VCaP (cell line): ENCODE measurements around the gene TMEM125.

Source experiments
- H3K27ac ChIP-seq: fragments of 450-650 bp; 2 replicates; pipeline ENCODE4 v1.5.1; 2017
- TF ChIP-seq, protein P1 (sequence below): fragments of 450-650 bp; conservative IDR thresholded peaks from 2 replicates; pipeline ENCODE4 v1.5.1; 2017; ENCODE audit warnings: mild to moderate bottlenecking, moderate library complexity

The TMEM125 gene

DNA sequence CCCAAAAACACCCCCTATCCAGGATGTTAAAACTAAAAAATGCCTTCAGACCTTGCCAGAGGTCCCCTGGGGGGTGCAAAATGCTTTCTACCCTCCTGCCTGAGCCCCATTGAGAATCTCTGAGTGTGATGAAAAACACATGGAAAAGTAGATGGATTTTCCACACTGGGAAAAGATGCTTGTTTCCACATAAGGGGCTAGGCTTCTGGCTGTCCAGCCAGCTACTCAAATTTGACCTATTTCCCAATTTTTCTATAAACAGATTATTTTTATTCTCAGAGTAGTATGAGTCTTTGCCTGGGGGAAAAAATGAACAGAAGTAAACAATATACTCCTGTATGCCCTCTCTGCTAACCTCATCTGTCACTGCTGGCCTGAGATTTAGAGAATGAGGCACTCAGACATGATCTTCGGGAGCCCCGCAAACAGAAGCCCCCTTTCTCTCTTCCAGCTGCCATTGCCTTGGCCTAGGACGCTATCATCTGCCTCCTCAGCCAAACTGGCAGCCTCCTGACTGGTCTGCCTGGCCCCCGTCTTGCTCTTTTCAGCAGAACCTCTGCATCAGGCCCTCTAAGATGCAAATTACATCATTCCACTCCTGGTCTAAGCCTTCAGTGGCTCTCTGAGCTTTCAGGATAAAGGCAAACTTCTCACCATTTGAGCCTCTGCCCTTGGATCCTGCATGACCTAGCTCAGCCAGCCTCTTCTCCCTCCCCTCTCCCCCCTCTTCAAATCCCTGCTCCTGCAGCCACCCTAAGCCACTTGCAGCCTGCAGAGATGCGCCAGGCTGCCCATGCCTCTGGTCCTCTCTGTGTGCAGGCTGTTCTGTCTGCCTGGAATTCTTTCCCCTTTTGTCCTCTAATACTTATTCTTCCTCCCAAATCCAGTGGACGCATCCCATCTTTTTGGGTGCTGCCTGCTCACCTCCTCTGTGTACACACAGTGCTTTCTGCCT, 39.7 kb upstream of the TMEM125 start:
- TF ChIP-seq, protein P1, sequence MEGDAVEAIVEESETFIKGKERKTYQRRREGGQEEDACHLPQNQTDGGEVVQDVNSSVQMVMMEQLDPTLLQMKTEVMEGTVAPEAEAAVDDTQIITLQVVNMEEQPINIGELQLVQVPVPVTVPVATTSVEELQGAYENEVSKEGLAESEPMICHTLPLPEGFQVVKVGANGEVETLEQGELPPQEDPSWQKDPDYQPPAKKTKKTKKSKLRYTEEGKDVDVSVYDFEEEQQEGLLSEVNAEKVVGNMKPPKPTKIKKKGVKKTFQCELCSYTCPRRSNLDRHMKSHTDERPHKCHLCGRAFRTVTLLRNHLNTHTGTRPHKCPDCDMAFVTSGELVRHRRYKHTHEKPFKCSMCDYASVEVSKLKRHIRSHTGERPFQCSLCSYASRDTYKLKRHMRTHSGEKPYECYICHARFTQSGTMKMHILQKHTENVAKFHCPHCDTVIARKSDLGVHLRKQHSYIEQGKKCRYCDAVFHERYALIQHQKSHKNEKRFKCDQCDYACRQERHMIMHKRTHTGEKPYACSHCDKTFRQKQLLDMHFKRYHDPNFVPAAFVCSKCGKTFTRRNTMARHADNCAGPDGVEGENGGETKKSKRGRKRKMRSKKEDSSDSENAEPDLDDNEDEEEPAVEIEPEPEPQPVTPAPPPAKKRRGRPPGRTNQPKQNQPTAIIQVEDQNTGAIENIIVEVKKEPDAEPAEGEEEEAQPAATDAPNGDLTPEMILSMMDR = no peak
- H3K27ac ChIP-seq = peak overlapping the region; percentile 23

DNA sequence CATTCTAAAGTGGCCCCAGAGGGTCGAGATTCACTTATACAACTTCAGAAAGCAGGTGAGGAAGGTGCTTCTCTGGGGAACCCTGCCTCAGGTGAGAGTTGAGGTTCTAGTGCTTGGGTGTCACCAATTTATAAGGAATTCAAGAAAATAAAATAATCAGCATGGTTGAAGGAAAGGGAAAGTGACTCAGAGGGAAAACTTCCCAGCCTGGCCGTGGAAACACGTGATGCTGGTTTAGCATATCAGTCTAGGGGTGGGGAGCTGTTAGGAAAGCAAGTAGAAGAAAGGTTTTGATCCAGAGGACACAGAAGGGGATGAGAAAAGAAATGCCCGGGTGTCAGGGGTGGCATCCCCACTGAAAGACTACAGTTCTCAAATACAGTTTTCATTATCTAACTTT, 37.7 kb upstream of the TMEM125 start:
- peak overlapping the region; percentile 99; the same call in 1 of the 2 replicates for H3K27ac ChIP-seq
- TF ChIP-seq, protein P1 = no peak

DNA sequence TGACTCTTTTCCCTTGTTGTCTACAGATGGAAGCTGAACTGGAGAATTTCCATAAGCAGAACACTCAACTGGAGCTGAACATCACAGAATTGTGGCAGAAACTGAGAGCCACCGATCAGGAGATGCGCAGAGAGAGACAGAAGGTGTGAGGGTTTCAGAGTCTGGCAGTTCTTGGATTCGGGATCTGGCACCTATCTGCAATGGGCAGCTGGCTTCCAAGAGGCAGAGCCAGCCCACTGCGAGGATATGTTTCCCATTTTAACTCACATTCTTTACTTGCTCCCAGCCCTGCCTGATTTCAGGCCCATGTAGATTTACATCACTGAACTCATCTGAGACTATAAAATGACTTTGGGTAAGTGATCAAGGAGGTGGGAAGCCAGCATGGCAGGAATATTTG, 37.3 kb upstream of the TMEM125 start:
- TF ChIP-seq, protein P1 = no peak
- peak overlapping the region; percentile 99; the same call in 1 of the 2 replicates for H3K27ac ChIP-seq

DNA sequence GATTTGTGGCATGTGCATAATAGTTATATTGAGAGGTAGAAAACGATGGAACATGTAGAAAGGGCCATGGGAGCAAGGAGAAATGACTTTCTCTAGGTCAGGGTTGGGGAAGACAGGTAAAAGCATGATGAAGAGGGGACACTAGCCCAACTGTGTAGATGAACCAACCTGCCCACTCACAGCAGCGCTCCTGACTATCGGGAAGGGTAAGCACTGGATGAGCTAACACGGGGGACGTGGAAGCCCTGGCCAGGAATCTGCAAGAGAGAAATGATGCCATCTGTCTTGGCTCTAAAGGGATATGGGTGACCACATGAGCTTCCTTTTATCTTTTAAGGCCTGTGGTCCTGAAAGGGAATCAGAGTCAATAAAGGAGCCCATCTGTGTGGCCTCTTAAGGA, 36.2 kb upstream of the TMEM125 start:
- TF ChIP-seq, protein P1 = no peak
- H3K27ac ChIP-seq = peak overlapping the region; percentile 99

DNA sequence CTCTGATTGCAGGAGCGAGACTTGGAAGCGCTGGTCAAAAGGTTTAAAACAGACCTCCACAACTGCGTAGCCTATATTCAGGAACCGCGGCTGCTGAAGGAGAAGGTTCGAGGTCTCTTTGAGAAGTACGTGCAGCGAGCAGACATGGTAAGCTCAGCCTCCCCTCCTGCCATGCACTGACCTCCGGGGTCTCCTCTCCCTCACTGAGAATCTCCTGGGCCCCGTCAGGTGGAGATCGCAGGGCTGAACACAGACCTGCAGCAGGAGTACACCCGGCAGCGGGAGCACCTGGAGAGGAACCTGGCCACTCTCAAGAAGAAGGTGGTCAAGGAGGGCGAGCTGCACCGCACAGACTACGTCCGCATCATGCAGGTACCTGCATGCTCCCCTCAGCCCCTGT, 35.5 kb upstream of the TMEM125 start:
- TF ChIP-seq, protein P1 = no peak
- peak overlapping the region; percentile 99 for H3K27ac ChIP-seq

DNA sequence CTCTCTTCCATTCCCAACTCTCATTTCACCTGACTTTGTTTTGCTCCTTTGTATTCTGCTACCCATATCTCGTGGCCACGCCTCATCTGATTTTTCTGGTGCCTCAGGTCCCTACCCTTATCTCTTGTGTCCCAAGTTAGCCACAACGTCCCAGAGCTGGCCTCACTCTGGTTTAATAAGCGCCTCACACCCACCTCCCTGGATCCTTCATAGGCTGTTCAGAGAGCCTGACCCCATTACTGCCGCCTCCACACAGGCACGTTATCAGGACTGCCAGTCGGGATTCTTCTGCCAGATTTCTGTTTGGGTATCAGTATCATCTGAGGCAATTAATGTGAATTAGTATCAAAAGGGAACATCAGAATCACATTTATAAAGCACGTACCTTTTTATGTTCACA, 34.7 kb upstream of the TMEM125 start:
- peak overlapping the region; percentile 99 for H3K27ac ChIP-seq
- TF ChIP-seq, protein P1 = no peak

DNA sequence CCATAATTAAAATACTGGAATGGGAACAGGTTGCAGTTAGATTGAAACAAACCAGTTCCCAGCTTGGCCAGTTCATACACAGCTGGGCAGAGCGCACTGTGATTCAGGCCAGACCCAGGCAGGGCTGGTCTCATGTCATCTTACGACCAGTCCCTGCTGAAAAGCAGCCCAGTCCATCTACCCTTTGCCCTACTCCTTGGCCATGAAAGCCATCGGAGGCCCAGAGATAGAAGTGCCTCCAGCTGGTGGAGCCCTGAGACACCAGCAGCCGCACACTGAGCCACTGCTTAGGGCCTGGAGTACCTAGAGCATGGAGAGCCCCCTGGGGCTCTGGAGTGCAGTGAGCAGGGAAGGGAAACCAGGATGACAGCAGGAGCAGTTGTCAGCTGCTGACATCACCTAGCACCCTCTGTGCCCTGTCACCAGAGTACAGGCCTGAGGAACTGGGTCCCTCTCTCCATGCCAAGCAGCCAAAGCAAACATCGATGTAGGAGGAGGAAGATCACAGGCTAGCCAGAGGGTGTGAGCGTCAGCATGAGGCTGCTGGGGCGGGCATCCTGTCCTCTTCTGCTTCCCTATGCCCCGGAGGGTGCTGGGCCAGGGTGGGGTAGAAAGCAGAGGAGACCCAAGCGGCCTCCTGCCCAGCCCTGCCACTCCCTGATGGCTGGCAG, 34.2 kb upstream of the TMEM125 start:
- H3K27ac ChIP-seq = peak overlapping the region; percentile 99
- TF ChIP-seq, protein P1 = no peak
